GM19328 (cell line): ENCODE results near the gene IFNE.

Source experiments
- ATAC-seq: cut with Tn5 transposase; IDR thresholded peaks from one replicate; pipeline ENCODE4 v1.9.1; 2021; ENCODE audit warnings: mild to moderate bottlenecking, moderate library complexity; ENCODE audit not compliant: unreplicated experiment

The IFNE gene

DNA sequence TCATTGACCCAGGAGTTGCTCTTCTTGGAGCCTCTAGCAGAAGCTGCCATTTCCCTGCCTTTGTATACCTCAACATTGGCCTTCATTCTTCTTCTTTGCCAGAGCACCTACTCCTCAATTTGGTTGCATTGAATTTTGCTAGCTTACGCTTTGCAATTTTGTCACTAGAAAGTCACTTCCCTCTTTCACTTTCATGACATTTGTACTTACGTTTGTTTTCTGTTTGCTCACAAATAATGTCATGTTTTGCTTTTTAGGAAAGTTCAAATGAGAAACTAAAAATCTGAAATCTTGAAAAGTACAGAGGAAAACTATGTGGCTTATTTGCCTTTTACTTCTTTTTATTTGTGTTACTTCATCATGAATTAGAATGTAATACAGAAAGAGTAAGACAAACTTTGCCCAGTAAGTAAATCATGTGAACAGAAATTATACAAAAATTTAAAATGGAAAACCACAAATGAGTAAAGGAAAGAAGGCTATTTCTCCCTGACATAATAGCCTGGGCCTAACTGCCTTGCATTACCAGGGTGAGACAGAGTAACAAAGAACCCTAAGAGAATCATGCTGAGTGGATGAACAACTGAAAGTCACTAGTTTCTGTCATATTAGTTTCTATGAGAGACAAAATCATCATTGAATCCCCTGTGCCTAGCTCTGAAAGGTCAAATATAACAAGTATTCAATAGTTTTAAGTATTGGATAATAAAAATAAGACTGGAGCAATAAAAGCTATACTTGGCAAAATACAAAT, 49.3 kb downstream of the IFNE start:
- ATAC-seq = peak; percentile 49
